ENCODE results near the gene DNAH17. TPM values are rescaled to one million over a fixed set of nuclear protein-coding genes. Genes with fewer than 3 reads are reported as not detected.

DNAH17 gene
- total and polyA plus RNA-seq, 7 donors = 0.04 to 3.5 (median 0.08) TPM

DNA sequence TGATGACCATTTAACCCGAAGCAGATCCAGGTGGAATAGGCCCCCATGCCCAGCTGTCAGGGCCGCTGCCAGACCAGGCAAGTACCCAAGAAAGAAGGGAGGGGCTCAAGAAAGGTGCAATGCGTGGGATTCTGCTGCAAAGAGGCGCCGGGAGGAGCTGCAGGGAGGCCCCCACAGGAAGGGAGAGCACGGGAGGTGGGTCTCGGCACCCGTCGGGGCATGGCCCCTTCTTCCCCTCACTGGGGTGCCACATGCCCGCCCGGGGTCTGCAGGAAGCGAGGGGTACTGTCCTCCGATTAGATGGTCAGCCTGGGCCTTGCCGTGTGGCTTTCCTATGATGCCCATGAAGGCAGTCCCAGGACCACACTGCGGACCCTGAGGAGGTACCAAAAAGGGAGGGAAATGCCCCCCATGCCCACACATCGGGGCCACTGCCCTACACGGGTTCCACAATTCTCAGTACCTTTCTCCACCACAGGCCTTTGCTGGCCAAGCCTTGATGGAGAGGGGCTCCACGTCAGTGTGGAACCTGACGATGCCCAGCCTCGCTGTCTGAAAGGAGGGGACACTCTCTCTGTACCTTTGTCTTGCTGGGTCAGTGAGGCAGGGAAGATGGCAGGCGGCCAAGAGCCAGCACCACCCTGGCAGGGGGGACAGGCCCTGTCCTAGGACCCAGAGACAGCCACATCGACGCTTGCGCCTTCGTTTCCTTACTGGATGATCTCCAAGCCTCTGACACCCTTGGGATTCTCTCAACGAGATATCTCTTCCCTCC is 45.5 kb upstream of the DNAH17 start:
- ATAC-seq = no peak
- Histone ChIP-seq H3K4me1 (peaks cover 10% of the 10 kb centered on the region), H3K27me3 (ENCODE audit: insufficient read depth in 3 of 3, low read length in 2 of 3) (no peaks in the 10 kb centered on the region), H3K36me3 (ENCODE audit: insufficient read depth in 1 of 2, low read depth in 1 of 2) (no peaks in the 10 kb centered on the region), H3K9me3 (peaks cover 2% of the 10 kb centered on the region), H3K27ac (no peak overlapping the region), H3K4me3 (no peak overlapping the region)
- DNase-seq = no peak
- intact Hi-C loops (cut with DNase I) = no loop called here
- WGBS, 3 donors = 82 to 90% (median 87%) methylated on average over 26 of the region's 26 CpGs
- TF ChIP-seq, protein P1, sequence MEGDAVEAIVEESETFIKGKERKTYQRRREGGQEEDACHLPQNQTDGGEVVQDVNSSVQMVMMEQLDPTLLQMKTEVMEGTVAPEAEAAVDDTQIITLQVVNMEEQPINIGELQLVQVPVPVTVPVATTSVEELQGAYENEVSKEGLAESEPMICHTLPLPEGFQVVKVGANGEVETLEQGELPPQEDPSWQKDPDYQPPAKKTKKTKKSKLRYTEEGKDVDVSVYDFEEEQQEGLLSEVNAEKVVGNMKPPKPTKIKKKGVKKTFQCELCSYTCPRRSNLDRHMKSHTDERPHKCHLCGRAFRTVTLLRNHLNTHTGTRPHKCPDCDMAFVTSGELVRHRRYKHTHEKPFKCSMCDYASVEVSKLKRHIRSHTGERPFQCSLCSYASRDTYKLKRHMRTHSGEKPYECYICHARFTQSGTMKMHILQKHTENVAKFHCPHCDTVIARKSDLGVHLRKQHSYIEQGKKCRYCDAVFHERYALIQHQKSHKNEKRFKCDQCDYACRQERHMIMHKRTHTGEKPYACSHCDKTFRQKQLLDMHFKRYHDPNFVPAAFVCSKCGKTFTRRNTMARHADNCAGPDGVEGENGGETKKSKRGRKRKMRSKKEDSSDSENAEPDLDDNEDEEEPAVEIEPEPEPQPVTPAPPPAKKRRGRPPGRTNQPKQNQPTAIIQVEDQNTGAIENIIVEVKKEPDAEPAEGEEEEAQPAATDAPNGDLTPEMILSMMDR (IDR thresholded peaks at IDR 0.05) = no peak

DNA sequence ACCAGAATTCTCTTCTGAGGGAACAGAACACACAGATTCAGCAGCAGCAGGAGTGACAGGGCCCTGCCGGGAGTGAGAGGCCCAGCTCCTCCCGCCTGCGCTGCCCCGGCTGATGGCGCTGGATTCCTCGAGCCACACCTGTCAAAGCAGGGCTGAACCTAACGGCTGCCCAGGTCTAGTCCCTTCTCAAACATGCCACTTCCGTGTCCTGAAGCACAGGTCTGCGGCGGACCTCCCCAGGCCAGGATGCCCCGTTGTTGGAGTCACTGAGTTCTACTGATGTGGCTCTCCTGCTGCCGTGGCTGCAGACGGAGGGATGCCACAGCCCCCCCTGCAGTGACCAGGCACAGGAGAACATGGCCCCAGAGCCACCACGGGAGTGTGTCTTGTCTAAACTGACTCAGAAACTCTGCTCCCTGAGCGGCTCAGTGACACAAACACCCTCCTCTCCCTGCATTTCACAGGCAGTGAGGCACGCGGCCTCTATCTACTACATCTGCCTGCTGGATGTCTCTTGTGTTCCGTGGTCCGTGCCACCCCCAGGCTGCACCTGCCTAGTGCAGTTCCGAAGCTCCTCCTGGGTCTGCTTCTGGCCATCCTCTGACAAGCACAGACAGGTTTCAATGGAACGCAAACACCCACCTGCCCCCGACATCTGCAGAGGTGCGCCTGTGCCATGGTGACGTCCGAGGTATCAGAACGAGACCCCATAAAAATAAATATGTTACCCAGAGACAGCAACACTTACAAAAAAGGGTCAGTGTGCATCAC is 44.7 kb upstream of the DNAH17 start:
- ATAC-seq (no peak), DNase-seq (no peak)
- Histone ChIP-seq H3K4me3 (no peak overlapping the region), H3K27me3 (ENCODE audit: insufficient read depth in 3 of 3, low read length in 2 of 3) (no peaks in the 10 kb centered on the region), H3K9me3 (peaks cover 2% of the 10 kb centered on the region), H3K4me1 (peaks cover 18% of the 10 kb centered on the region), H3K36me3 (ENCODE audit: insufficient read depth in 1 of 2, low read depth in 1 of 2) (no peaks in the 10 kb centered on the region), H3K27ac (no peak overlapping the region)
- intact Hi-C loops (cut with DNase I) = no loop called here
- WGBS, 3 donors = 88 to 94% (median 89%) methylated on average over 26 of the region's 26 CpGs
- TF ChIP-seq, protein P1 (IDR thresholded peaks at IDR 0.05) = no peak

DNA sequence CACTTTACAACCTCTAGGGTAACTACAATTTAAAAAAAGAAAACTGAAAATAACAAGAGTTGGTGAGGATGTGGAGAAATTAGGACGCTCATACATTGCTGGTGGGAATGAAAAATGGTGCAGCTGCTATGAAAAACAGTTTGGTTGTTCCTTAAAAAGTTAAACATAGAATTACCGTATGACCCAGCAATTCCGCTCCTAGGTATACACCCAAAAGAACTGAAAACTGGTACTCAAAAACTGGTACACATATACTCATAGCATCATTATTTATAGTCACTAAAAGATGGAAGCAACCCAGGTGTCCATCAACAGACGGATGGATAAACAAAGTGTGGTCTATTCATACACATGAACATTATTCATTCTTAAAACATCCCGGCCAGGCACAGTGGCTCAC is 42.9 kb upstream of the DNAH17 start:
- H3K4me1 ChIP-seq = peaks cover 20% of the 10 kb centered on the region
- no peak overlapping the region for H3K4me3 ChIP-seq
- H3K27me3 ChIP-seq (ENCODE audit: insufficient read depth in 3 of 3, low read length in 2 of 3) = no peaks in the 10 kb centered on the region
- DNase-seq (no peak), ATAC-seq (no peak)
- no peak overlapping the region for H3K27ac ChIP-seq
- intact Hi-C loops (cut with DNase I) = no loop called here
- no peaks in the 10 kb centered on the region for H3K36me3 ChIP-seq (ENCODE audit: insufficient read depth in 1 of 2, low read depth in 1 of 2)
- H3K9me3 ChIP-seq = peaks cover 2% of the 10 kb centered on the region
- WGBS, 3 donors = 77 to 81% (median 80%) methylated on average over 5 of the region's 5 CpGs
- TF ChIP-seq, protein P1 (IDR thresholded peaks at IDR 0.05) = no peak

GRCh38 chr17:78619334-78619733 is 42.1 kb upstream of the DNAH17 start:
- Histone ChIP-seq H3K27me3 (ENCODE audit: insufficient read depth in 3 of 3, low read length in 2 of 3) (no peaks in the 10 kb centered on the region), H3K27ac (no peak overlapping the region), H3K4me3 (no peak overlapping the region), H3K36me3 (ENCODE audit: insufficient read depth in 1 of 2, low read depth in 1 of 2) (no peaks in the 10 kb centered on the region), H3K4me1 (peaks cover 20% of the 10 kb centered on the region), H3K9me3 (peaks cover 2% of the 10 kb centered on the region)
- WGBS, 3 donors = 91 to 96% (median 93%) methylated on average over 5 of the region's 5 CpGs
- no peak for DNase-seq
- ATAC-seq = no peak
- intact Hi-C loops (cut with DNase I) = no loop called here
- TF ChIP-seq, protein P1 (IDR thresholded peaks at IDR 0.05) = no peak

Data from psoas muscle (tissue), 8 donors.